Lung (tissue), 12 donors: Measurements from ENCODE around the gene NME3. TPM values are rescaled to one million over a fixed set of nuclear protein-coding genes. Genes with fewer than 3 reads are reported as not detected.

ENCODE experiments used
- ATAC-seq: fragments of 200-7000 bp; cut with Tn5 transposase; one replicate; pipeline ENCODE4 v1.9.1; 2020; ENCODE audit warnings: moderate number of reproducible peaks; ENCODE audit not compliant: insufficient read depth, low FRiP score
- DNase-seq, 3 donors: peaks; one replicate each; pipeline ENCODE4 v3.0.0-alpha.2; 2013 to 2017
- H3K27ac ChIP-seq, 2 donors: one replicate each; pipeline ENCODE4 v1.5.1; 2013; ENCODE audit warnings: mild to moderate bottlenecking in 2 of 2, moderate library complexity in 2 of 2, control low read depth in 1 of 2, inconsistent platforms in 1 of 2, low read depth in 1 of 2, low read length in 1 of 2
- H3K27me3 ChIP-seq, 3 donors: one replicate each; pipeline ENCODE4 v1.5.1; 2013; ENCODE audit warnings: low read length in 2 of 3; ENCODE audit not compliant: control insufficient read depth in 3 of 3, insufficient read depth in 3 of 3
- H3K36me3 ChIP-seq, 4 donors: one replicate each; pipeline ENCODE4 v1.5.1; 2013; ENCODE audit warnings: low read length in 4 of 4, mild to moderate bottlenecking in 1 of 4, moderate library complexity in 1 of 4; ENCODE audit not compliant: control insufficient read depth in 4 of 4, insufficient read depth in 4 of 4
- H3K4me1 ChIP-seq, 5 donors: one replicate each; pipeline ENCODE4 v1.5.1; 2013; ENCODE audit warnings: low read length in 5 of 5, mild to moderate bottlenecking in 2 of 5, moderate library complexity in 1 of 5; ENCODE audit not compliant: control insufficient read depth in 5 of 5, insufficient read depth in 5 of 5
- H3K4me3 ChIP-seq: one replicate; pipeline ENCODE4 v1.5.1; 2013; ENCODE audit warnings: mild to moderate bottlenecking, control low read depth, moderate library complexity
- H3K9ac ChIP-seq, 2 donors: one replicate each; pipeline ENCODE4 v1.5.1; 2013; ENCODE audit warnings: low read length in 2 of 2, control low read depth in 1 of 2; ENCODE audit not compliant: insufficient read depth in 1 of 2
- H3K9me3 ChIP-seq, 4 donors: one replicate each; pipeline ENCODE4 v1.5.1; 2013; ENCODE audit warnings: low read length in 3 of 4, mild to moderate bottlenecking in 1 of 4, moderate library complexity in 1 of 4; ENCODE audit not compliant: control insufficient read depth in 4 of 4, insufficient read depth in 3 of 4
- WGBS, 2 donors: extraction: QIAGEN DNeasy Blood & Tissue Kit; methylation state at CpG; one replicate each; pipeline ENCODE4 v1.1.7; 2013; 5-methylcytosine and 5-hydroxymethylcytosine counted together
- polyA plus RNA-seq, 2 donors: library from polyadenylated mRNA; stranded (reverse); fragments of 200-250 nt; gene quantifications; one replicate each; pipeline ENCODE4 v1.2.1, GENCODE V29; 2013
- total RNA-seq, 2 donors: library from RNA; depleted of rRNA in 1 of 2; stranded (reverse); fragments of >200 nt in 1 of 2; gene quantifications; one replicate each; pipeline ENCODE4 v1.2.1, GENCODE V29; 2014 to 2021
- TF ChIP-seq, protein P1 (sequence below): IDR thresholded peaks from 2 replicates; pipeline ENCODE4 v1.5.1; 2012; ENCODE audit warnings: mild to moderate bottlenecking; ENCODE audit errors: control extremely low read depth, extremely low read depth
- donor health status: control.
- donor health status: control.
- donor health status: Bipolar disorder and iron deficiency.
- donor health status: healthy.
- donor health status: DM: yes; HTN: yes; CAD: no.

NME3 gene
- total and polyA plus RNA-seq, 4 donors, result 25.1 to 197 (median 66.9) TPM

DNA sequence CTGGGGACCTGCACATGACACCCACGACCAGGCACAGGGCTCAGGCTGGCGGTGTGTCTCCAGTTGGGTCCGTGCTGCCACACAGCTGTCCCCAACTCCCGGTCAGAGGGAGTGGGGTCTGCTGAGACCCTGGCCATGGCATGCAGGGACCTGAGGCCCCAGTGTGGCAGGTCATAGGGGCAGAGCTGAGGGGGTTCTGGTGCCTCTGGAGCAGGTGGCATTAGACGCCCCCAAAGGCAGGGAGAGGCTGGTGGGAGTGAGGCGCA is 15.6 kb upstream of the NME3 start:
- H3K4me1 ChIP-seq, result peaks cover 0 to 5% (median 3%) of the 10 kb centered on the region in 5 donors
- no peak overlapping the region for H3K27ac ChIP-seq
- no peak overlapping the region for H3K9ac ChIP-seq
- ATAC-seq (no peak), DNase-seq (no peak)
- no peaks in the 10 kb centered on the region for H3K27me3 ChIP-seq
- peaks cover 0 to 3% (median 0%) of the 10 kb centered on the region in 4 donors for H3K9me3 ChIP-seq
- TF ChIP-seq, protein P1, sequence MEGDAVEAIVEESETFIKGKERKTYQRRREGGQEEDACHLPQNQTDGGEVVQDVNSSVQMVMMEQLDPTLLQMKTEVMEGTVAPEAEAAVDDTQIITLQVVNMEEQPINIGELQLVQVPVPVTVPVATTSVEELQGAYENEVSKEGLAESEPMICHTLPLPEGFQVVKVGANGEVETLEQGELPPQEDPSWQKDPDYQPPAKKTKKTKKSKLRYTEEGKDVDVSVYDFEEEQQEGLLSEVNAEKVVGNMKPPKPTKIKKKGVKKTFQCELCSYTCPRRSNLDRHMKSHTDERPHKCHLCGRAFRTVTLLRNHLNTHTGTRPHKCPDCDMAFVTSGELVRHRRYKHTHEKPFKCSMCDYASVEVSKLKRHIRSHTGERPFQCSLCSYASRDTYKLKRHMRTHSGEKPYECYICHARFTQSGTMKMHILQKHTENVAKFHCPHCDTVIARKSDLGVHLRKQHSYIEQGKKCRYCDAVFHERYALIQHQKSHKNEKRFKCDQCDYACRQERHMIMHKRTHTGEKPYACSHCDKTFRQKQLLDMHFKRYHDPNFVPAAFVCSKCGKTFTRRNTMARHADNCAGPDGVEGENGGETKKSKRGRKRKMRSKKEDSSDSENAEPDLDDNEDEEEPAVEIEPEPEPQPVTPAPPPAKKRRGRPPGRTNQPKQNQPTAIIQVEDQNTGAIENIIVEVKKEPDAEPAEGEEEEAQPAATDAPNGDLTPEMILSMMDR, result no peak
- H3K36me3 ChIP-seq, result peaks cover 0 to 58% (median 0%) of the 10 kb centered on the region in 4 donors
- WGBS, 2 donors, result 93 to 100% methylated on average over 4 to 6 of the region's 6 CpGs
- no peak overlapping the region for H3K4me3 ChIP-seq

DNA sequence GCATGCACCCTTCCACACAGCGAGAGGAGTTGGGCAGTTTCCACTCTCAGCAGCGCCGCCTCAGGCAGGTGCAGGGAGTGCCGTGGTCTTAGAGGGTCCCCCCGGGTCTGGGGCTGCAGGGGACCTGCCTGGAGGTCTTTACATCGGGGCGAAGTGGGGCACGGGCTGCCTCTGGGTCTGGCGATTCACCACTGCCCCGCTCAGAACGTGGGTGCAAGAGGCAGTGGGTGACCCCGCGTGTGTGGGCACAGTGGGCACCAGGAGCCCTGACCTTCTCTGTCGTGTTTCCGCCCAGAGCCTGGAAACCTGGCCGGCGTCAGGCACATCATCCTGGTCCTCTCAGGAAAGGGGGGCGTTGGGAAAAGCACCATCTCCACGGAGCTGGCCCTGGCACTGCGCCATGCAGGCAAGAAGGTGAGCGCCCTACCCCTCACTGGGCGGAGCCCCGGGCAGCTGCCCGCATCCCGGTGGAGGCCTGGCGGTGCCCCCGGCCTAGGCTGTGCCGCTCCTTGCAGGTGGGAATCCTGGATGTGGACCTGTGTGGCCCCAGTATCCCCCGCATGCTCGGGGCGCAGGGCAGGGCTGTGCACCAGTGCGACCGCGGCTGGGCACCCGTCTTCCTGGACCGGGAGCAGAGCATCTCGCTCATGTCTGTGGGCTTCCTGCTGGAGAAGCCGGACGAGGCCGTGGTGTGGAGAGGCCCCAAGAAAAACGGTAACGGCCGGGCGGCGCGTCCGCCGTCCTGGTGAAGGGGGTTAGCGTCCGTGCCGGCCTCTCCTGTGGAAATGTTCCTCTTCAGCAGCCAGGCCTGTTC is 15.1 kb upstream of the NME3 start:
- WGBS, 2 donors, result 90% methylated on average over 50 to 51 of the region's 51 CpGs
- TF ChIP-seq, protein P1, result no peak
- no peaks in the 10 kb centered on the region for H3K9me3 ChIP-seq

DNA sequence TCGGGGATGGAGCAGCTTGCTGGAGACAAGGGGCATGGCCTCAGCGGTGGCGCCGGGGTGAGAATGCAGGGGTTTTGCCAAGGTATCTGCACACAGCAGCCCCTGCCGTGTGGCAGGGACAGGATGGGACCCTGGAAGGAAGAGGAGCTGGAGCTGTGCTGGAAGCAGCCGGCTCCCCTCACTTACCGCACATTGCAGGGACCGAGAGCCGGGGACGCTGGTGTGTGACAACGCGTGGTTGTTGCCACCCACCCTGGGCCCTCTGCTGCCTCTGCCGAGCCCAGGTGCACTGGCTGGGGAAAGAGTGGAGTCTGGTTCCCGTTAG is 14.5 kb upstream of the NME3 start:
- DNase-seq (no peak), ATAC-seq (no peak)
- H3K36me3 ChIP-seq, result peaks cover 0 to 47% (median 2%) of the 10 kb centered on the region in 4 donors
- TF ChIP-seq, protein P1, result no peak
- H3K9ac ChIP-seq, result no peak overlapping the region
- H3K27me3 ChIP-seq, result no peaks in the 10 kb centered on the region
- H3K4me1 ChIP-seq, result peaks cover 0 to 14% (median 6%) of the 10 kb centered on the region in 5 donors
- no peak overlapping the region for H3K4me3 ChIP-seq
- H3K27ac ChIP-seq, result no peak overlapping the region
- H3K9me3 ChIP-seq, result no peaks in the 10 kb centered on the region
- 92 to 93% methylated on average over 14 of the region's 14 CpGs for WGBS, 2 donors

More for the DNA sequence above, 15.1 kb upstream of the NME3 start:
- DNase-seq (peak in 1 of 3 donors; percentile 11), ATAC-seq (no peak)
- no peak overlapping the region for H3K4me3 ChIP-seq
- H3K27ac ChIP-seq, result no peak overlapping the region
- no peaks in the 10 kb centered on the region for H3K27me3 ChIP-seq
- H3K36me3 ChIP-seq, result peaks cover 0 to 53% (median 0%) of the 10 kb centered on the region in 4 donors
- H3K9ac ChIP-seq, result no peak overlapping the region
- H3K4me1 ChIP-seq, result peaks cover 0 to 9% (median 3%) of the 10 kb centered on the region in 5 donors
